Chondrocyte (in vitro differentiated cells): ENCODE results near the gene MAP4K3. TPM values are rescaled to one million over a fixed set of nuclear protein-coding genes. Genes with fewer than 3 reads are reported as not detected.

Experiments used
- DNase-seq: peaks from one replicate; pipeline ENCODE4 v3.0.0; 2021; ENCODE audit warnings: mixed read lengths, low spot score
- H3K27ac Mint-ChIP-seq: one replicate; pipeline ENCODE4 v1.8.0; 2021; ENCODE audit warnings: mild to moderate bottlenecking, moderate library complexity, mixed read lengths; ENCODE audit not compliant: unreplicated experiment
- H3K27me3 Mint-ChIP-seq: 2 replicates; pipeline ENCODE4 v1.8.0; 2021; ENCODE audit warnings: low read depth, mixed read lengths
- H3K36me3 Mint-ChIP-seq: 2 replicates; pipeline ENCODE4 v1.8.0; 2021; ENCODE audit warnings: low read depth, mixed read lengths
- H3K4me1 Mint-ChIP-seq: 2 replicates; pipeline ENCODE4 v1.8.0; 2021; ENCODE audit warnings: low read depth, mild to moderate bottlenecking, mixed read lengths
- H3K4me3 Mint-ChIP-seq: one replicate; pipeline ENCODE4 v1.8.0; 2021; ENCODE audit warnings: mild to moderate bottlenecking, moderate library complexity, mixed read lengths; ENCODE audit not compliant: unreplicated experiment
- H3K9me3 Mint-ChIP-seq: 2 replicates; pipeline ENCODE4 v1.8.0; 2021; ENCODE audit warnings: low read depth, mixed read lengths
- total RNA-seq: library from RNA; stranded (reverse); gene quantifications from 3 replicates; pipeline ENCODE4 v1.2.1, GENCODE V29; 2021
- TF ChIP-seq, protein P1 (sequence below): fragments of 200-600 bp; sonication (generic); IDR thresholded peaks from 2 replicates; pipeline ENCODE4 v1.5.0; 2021; ENCODE audit warnings: antibody characterized with exemption, mild to moderate bottlenecking, moderate library complexity

MAP4K3 gene
- total RNA-seq, 1 donor from 2014 or later = 35.3 TPM

DNA sequence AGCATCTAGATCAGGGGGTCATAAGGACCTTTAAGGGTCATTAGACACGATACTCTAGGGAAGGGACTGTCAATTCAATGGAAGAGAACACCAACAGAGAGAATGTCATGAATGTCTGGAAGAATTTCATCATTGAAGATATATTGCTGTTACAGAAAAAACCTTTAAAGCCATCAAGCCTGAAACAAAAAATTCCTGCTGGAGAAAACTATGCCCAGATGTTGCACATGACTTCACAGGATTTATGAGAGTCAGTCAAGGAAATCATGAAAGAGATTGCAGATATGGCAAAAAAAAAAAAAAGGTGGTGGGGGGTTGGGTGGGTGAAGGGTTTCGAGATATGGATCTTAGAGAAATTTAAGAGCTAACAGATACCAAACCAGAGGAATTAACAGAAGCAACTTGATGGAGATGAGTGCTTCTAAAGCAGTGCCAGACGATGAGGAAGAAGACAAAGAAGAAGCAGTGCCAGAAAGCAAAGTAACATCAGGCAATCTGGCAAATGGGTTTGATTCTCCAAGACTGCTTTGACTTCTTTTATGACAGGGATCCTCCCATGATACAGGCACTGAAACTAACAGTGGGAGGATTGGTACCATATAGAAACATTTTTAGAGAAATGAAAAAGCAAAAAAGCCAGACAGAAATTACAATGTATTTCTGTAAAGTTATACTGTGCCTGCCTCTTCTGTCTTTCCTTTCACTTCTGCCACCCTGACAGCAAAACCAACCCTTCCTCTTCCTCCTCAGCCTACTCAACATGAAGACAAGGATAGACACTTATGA, 28.5 kb downstream of the MAP4K3 start:
- Mint-ChIP-seq H3K4me3 (no peak overlapping the region), H3K36me3 (no peaks in the 10 kb centered on the region), H3K4me1 (peaks cover 82% of the 10 kb centered on the region), H3K27ac (peak overlapping the region; percentile 64), H3K27me3 (no peaks in the 10 kb centered on the region), H3K9me3 (no peaks in the 10 kb centered on the region)
- DNase-seq = no peak
- TF ChIP-seq, protein P1, sequence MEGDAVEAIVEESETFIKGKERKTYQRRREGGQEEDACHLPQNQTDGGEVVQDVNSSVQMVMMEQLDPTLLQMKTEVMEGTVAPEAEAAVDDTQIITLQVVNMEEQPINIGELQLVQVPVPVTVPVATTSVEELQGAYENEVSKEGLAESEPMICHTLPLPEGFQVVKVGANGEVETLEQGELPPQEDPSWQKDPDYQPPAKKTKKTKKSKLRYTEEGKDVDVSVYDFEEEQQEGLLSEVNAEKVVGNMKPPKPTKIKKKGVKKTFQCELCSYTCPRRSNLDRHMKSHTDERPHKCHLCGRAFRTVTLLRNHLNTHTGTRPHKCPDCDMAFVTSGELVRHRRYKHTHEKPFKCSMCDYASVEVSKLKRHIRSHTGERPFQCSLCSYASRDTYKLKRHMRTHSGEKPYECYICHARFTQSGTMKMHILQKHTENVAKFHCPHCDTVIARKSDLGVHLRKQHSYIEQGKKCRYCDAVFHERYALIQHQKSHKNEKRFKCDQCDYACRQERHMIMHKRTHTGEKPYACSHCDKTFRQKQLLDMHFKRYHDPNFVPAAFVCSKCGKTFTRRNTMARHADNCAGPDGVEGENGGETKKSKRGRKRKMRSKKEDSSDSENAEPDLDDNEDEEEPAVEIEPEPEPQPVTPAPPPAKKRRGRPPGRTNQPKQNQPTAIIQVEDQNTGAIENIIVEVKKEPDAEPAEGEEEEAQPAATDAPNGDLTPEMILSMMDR = no peak

DNA sequence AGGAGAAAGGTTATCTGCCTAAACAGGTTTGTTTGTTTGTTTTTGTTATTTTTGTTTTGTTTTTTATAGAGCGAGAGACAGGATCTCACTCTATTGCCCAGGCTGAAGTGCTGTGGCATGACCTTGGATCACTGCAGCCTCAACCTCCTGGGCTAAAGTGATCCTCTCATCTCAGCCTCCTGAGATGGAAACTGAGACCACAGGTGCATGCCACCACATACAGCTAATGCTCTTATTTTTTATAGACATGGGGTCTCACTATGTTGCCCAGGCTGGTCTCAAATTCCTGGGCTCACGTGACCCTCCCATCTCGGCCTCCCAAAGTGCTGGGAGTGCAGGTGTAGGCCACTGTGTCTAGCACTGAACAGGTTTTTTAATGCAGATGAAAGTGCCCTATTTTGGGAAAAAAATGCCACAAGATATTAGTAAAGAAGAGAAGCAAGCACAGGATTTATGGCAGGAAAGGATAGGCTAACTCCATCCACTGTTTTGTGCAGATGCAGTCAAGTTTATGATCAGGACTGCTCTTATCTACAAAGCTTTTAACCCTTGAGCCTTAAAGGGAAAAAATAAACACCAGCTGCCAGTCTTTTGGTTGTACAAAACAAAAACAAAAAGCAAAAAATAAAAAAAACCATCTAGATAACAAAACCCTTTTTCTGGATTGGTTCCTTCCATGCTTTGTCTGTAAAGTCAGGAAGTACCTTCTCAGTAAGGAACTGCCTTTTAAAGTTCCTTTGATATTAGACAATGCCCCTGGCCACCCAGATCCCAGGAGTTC, 29.4 kb downstream of the MAP4K3 start:
- no peak for DNase-seq
- H3K4me3 Mint-ChIP-seq = no peak overlapping the region
- TF ChIP-seq, protein P1 = no peak
- H3K27ac Mint-ChIP-seq = peak overlapping the region; percentile 64
- H3K4me1 Mint-ChIP-seq = peaks cover 82% of the 10 kb centered on the region
- H3K27me3 Mint-ChIP-seq = no peaks in the 10 kb centered on the region
- H3K9me3 Mint-ChIP-seq = no peaks in the 10 kb centered on the region
- no peaks in the 10 kb centered on the region for H3K36me3 Mint-ChIP-seq

DNA sequence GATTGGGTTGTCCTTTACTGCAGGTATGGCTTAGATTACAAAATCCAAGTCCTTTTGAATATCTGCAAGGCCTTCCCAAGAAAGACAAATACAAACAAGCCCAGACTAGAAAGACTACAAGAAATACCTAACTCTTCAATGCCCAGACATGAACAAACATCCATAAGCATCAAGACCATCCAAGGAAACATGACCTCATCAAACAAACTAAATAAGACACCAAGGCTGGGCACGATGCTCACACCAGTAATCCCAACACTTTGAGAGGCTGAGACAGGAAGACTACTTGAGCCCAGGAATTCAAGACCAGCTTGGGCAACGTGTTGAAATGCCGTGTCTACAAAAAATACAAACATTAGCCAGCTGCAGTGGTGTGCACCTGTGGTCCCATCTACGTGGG, 31.7 kb downstream of the MAP4K3 start:
- Mint-ChIP-seq H3K9me3 (no peaks in the 10 kb centered on the region), H3K4me1 (peaks cover 70% of the 10 kb centered on the region), H3K36me3 (no peaks in the 10 kb centered on the region), H3K27ac (no peak overlapping the region), H3K4me3 (no peak overlapping the region), H3K27me3 (no peaks in the 10 kb centered on the region)
- TF ChIP-seq, protein P1 = no peak
- DNase-seq = no peak

DNA sequence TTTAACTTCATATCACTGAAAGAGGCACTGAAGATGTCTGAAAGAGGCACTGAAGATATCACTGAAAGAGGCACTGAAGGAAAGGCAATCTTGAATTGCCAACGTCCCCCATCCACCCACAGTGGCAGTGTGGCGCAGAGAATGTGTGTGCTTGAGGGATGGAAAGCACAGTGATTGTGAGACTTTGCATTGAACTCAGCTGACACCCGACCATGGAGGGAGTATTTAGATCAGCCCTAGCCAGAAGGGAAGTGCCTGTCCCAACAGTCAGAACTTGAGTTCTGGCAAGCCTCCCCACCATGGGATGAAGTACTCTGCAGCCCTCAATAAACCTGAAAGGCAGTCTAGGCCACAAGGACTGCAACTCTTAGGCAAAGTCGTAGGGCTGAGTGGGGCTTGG, 33.8 kb downstream of the MAP4K3 start:
- TF ChIP-seq, protein P1 = no peak
- Mint-ChIP-seq H3K4me1 (peaks cover 66% of the 10 kb centered on the region), H3K27ac (peak overlapping the region; percentile 46)

DNA sequence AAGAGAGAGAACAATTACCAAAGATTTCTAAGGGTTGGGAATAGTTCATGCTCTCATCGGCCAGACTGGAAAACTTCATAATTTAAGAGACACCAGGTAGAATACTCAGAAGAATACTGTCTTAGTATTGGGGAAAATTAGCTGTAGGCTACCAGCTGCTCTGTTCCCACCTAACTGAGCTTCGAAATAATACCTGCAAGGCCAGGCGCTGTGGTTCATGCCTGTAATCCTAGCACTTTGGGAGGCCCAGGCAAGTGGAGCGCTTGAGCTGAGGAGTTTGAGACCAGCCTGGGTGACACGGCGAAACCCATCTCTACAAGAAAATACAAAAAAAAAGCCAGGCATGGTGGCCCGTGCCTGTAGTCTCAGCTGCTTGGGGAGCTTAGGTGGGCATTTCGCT, 35.8 kb downstream of the MAP4K3 start:
- H3K9me3 Mint-ChIP-seq = no peaks in the 10 kb centered on the region
- DNase-seq = no peak
- TF ChIP-seq, protein P1 = no peak
- H3K4me1 Mint-ChIP-seq = peaks cover 61% of the 10 kb centered on the region
- H3K36me3 Mint-ChIP-seq = no peaks in the 10 kb centered on the region
- H3K4me3 Mint-ChIP-seq = no peak overlapping the region
- no peak overlapping the region for H3K27ac Mint-ChIP-seq
- no peaks in the 10 kb centered on the region for H3K27me3 Mint-ChIP-seq

More for the DNA sequence above, 33.8 kb downstream of the MAP4K3 start:
- H3K4me3 Mint-ChIP-seq = no peak overlapping the region
- H3K9me3 Mint-ChIP-seq = no peaks in the 10 kb centered on the region
- no peaks in the 10 kb centered on the region for H3K36me3 Mint-ChIP-seq
- no peaks in the 10 kb centered on the region for H3K27me3 Mint-ChIP-seq
- DNase-seq = no peak
